Adrenal gland (tissue), 12 donors: ENCODE measurements around the gene TM9SF4. TPM values are rescaled to one million over a fixed set of nuclear protein-coding genes. Genes with fewer than 3 reads are reported as not detected.

Source experiments
- DNase-seq, 7 donors: peaks; one replicate each; pipeline ENCODE4 v3.0.0-alpha.2; 2019 to 2020
- H3K27ac ChIP-seq, 5 donors: fragments of 200-600 bp; sonication (generic) in 4 of 5; 1 replicate in 3 of 5; 2 replicates in 2 of 5; pipeline versions ENCODE4 v1.5.1 to v1.8.0; 2016 to 2020; ENCODE audit warnings: mild to moderate bottlenecking in 1 of 5
- H3K27me3 ChIP-seq: fragments of 200-600 bp; 2 replicates; pipeline ENCODE4 v1.8.0; 2021
- H3K36me3 ChIP-seq, 2 donors: fragments of 200-600 bp; replicated peaks in 1 of 2; 1 replicate in 1 of 2; 2 replicates in 1 of 2; pipeline versions ENCODE4 v1.5.1 to v1.8.0; 2018 to 2022
- H3K4me1 ChIP-seq, 2 donors: fragments of 200-600 bp; replicated peaks in 1 of 2; 1 replicate in 1 of 2; 2 replicates in 1 of 2; pipeline versions ENCODE4 v1.5.1 to v1.8.0; 2018 to 2021
- H3K4me3 ChIP-seq, 4 donors: fragments of 200-600 bp; sonication (generic) in 3 of 4; one replicate each; pipeline ENCODE4 v1.5.1; 2016 to 2018
- H3K9me3 ChIP-seq, 3 donors: fragments of 200-600 bp; sonication (generic) in 1 of 3; replicated peaks in 1 of 3; 1 replicate in 2 of 3; 2 replicates in 1 of 3; pipeline versions ENCODE4 v1.5.1 to v1.8.0; 2016 to 2021
- CTCF ChIP-seq, 6 experiments: fragments of 450-650 bp in 4 of 6; fragments of 200-600 bp in 2 of 6; sonication (generic) in 1 of 6; IDR thresholded peaks; 1 replicate in 5 of 6; 2 replicates in 1 of 6; pipeline versions ENCODE4 v1.5.1 to v1.8.0; 2016 to 2021; ENCODE audit warnings: antibody characterized with exemption in 6 of 6, mild to moderate bottlenecking in 2 of 6, moderate library complexity in 1 of 6
- POLR2A ChIP-seq, 2 donors: fragments of 450-650 bp; IDR thresholded peaks; one replicate each; pipeline ENCODE4 v1.6.1; 2017; ENCODE audit warnings: antibody characterized with exemption in 2 of 2, mild to moderate bottlenecking in 2 of 2, moderate library complexity in 1 of 2
- WGBS, 4 donors: extraction: QIAGEN DNeasy Blood & Tissue Kit in 2 of 4; methylation state at CpG; one replicate each; pipeline versions ENCODE4 v1.1.5 to v1.1.7; 2013 to 2017; 5-methylcytosine and 5-hydroxymethylcytosine counted together
- intact Hi-C, 2 donors: fragments of 100-400 bp; cut with DNase I; formaldehyde crosslinking; loops; one replicate each; pipeline versions ENCODE4 v1.14.1 to v1.15.0; 2022 to 2023
- polyA plus RNA-seq, 3 donors: library from polyadenylated mRNA; stranded (reverse); fragments of 200-250 nt in 2 of 3; fragments of 350-450 nt in 1 of 3; fragmentation: Illumina TruSeq in 1 of 3; extraction: RNeasy Lipid Tissue Mini Kit (QIAGEN cat#74804) in 1 of 3; gene quantifications; one replicate each; pipeline ENCODE4 v1.2.3, GENCODE V29; 2013 to 2014
- total RNA-seq, 9 donors: library from RNA; depleted of rRNA in 4 of 9; stranded (reverse); fragments of >200 nt in 4 of 9; fragments of 120-200 nt in 1 of 9; fragmentation: NEBNext Ultra II Directional in 1 of 9; extraction: Animal tissue kit (Norgen Biotek cat#: 25700) in 1 of 9; gene quantifications; one replicate each; pipeline versions ENCODE4 v1.1.0 to v1.2.4, GENCODE V29; 2013 to 2023
- donor health status: healthy with polysubstance abuse.
- donor health status: Bipolar disorder and iron deficiency.
- donor health status: DM: yes; HTN: yes; CAD: no.
- donor health status: DM: no; HTN: no; CAD: no.
- donor health status: DM: no; HTN: no; CAD: no.
- donor health status: DM: yes; HTN: yes; CAD: no.

TM9SF4 gene
- total and polyA plus RNA-seq, 12 donors: 23.2 to 61.0 (median 46.1) TPM

DNA sequence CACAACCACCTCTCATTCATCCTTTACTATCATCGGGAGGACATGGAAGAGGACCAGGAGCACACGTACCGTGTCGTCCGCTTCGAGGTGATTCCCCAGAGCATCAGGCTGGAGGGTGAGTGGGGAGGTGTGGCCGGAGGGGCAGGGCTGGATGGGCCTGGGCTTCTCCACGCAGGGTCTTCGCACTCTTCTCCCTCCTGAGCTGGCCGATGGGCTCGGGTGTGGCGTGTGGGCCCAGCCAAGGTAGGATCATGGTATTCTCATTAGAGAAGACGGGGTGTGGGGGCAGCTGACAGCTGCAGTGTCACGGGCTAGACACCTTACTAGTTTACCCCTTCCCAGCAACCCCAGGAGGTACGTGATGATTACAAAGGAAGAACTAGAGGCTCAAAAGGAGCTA, 33.5 kb downstream of the TM9SF4 start:
- Histone ChIP-seq H3K9me3 (no peaks in the 10 kb centered on the region), H3K4me1 (peaks cover 8% of the 10 kb centered on the region in 2 donors), H3K4me3 (no peak overlapping the region), H3K36me3 (peaks cover 0 to 89% of the 10 kb centered on the region in 2 donors), H3K27ac (no peak overlapping the region), H3K27me3 (no peaks in the 10 kb centered on the region)
- intact Hi-C loops: no loop called here
- TF ChIP-seq POLR2A (IDR thresholded peaks at IDR 0.05) (no peak), CTCF (IDR thresholded peaks at IDR 0.05) (no peak)
- 89 to 95% (median 95%) methylated on average over 14 to 15 of the region's 15 CpGs for WGBS, 4 donors
- peak in 1 of 7 donors; percentile 4 for DNase-seq

GRCh38 chr20:32144898-32145662, 35.6 kb downstream of the TM9SF4 start:
- Histone ChIP-seq H3K4me3 (no peak overlapping the region), H3K27me3 (no peaks in the 10 kb centered on the region), H3K9me3 (no peaks in the 10 kb centered on the region), H3K27ac (no peak overlapping the region), H3K4me1 (peaks cover 8% of the 10 kb centered on the region in 2 donors), H3K36me3 (peaks cover 0 to 79% of the 10 kb centered on the region in 2 donors)
- intact Hi-C loops: no loop called here
- 83 to 96% (median 93%) methylated on average over 7 to 8 of the region's 8 CpGs for WGBS, 4 donors
- peak in 1 of 7 donors; percentile 7 for DNase-seq
- TF ChIP-seq CTCF (IDR thresholded peaks at IDR 0.05) (no peak), POLR2A (IDR thresholded peaks at IDR 0.05) (no peak)

DNA sequence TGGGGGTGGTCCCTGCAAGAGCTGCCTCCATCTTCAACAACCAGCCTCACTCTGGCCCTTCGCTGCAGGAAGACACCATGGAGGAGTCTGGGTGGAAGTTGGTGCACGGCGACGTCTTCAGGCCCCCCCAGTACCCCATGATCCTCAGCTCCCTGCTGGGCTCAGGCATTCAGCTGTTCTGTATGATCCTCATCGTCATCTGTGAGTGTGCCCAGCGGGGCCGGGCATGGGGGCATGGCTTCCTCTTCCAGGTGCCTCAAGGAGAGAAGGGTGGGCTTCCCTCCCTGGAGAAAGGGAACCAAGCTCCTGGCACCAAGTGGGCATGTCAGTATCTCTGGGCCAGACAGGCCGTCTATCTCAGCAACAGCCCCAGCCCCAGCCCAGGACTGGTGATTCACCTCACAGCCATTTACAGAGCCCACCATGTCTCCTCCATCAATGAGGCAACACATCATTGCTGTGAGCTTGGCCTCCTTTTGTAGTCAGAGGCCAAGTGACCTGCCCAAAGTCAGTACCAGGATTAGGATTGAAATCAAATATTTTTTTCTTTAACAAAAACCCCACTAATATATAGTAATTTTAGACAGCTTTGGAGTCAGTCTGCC, 40.2 kb downstream of the TM9SF4 start:
- TF ChIP-seq POLR2A (IDR thresholded peaks at IDR 0.05) (no peak), CTCF (IDR thresholded peaks at IDR 0.05) (no peak)
- Histone ChIP-seq H3K9me3 (no peaks in the 10 kb centered on the region), H3K27ac (no peak overlapping the region), H3K36me3 (peaks cover 0 to 78% of the 10 kb centered on the region in 2 donors), H3K4me3 (no peak overlapping the region), H3K27me3 (no peaks in the 10 kb centered on the region), H3K4me1 (peaks cover under 1% of the 10 kb centered on the region in 2 donors)
- intact Hi-C loops: no loop called here
- WGBS, 4 donors: 82 to 100% (median 85%) methylated on average over 1 to 8 of the region's 8 CpGs
- DNase-seq: peak in 2 of 7 donors; percentile 10 to 37

DNA sequence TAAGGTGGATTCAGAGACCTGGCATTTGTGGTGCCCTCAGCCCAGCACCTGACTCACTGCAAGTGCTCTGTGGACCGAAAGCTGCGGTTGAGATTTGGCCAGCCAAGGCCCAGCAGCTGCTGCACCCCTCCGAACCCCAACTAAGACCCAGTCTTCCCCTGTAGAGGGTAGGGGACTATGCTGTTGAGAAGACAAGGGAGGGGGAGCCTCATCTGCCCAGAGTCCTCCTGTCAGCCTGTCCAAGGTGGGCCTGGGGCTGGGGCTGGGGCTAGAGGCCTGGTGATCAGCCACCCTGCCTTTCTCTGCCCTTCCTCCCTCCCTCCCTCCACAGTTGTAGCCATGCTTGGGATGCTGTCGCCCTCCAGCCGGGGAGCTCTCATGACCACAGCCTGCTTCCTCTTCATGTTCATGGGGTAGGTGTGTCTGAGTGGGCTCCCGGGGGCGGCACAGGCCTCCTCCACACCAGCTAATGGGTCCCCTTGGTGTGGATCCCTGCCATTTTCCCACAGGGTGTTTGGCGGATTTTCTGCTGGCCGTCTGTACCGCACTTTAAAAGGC, 40.9 kb downstream of the TM9SF4 start:
- Histone ChIP-seq H3K27me3 (no peaks in the 10 kb centered on the region), H3K27ac (no peak overlapping the region), H3K9me3 (no peaks in the 10 kb centered on the region), H3K4me1 (peaks cover 5 to 8% of the 10 kb centered on the region in 2 donors), H3K36me3 (peaks cover 0 to 71% of the 10 kb centered on the region in 2 donors), H3K4me3 (no peak overlapping the region)
- intact Hi-C loops: no loop called here
- WGBS, 4 donors: 78 to 89% (median 88%) methylated on average over 2 to 10 of the region's 10 CpGs
- no peak for TF ChIP-seq POLR2A (IDR thresholded peaks at IDR 0.05)
- no peak for TF ChIP-seq CTCF (IDR thresholded peaks at IDR 0.05)
- DNase-seq: peak in 2 of 7 donors; percentile 10 to 40
